Fibroblast of skin of left biceps (primary cell): ENCODE measurements around the gene PWP2.
"Not testable (repeated sequence)": the region's sequence is repeated elsewhere in the genome, so short reads cannot be mapped to it uniquely, and the experiment has no call there.

Experiments
- DNase-seq, 2 experiments: peaks; one replicate each; pipeline ENCODE4 v3.0.0-alpha.2; 2013; ENCODE audit warnings: low read depth in 2 of 2

The PWP2 gene

DNA sequence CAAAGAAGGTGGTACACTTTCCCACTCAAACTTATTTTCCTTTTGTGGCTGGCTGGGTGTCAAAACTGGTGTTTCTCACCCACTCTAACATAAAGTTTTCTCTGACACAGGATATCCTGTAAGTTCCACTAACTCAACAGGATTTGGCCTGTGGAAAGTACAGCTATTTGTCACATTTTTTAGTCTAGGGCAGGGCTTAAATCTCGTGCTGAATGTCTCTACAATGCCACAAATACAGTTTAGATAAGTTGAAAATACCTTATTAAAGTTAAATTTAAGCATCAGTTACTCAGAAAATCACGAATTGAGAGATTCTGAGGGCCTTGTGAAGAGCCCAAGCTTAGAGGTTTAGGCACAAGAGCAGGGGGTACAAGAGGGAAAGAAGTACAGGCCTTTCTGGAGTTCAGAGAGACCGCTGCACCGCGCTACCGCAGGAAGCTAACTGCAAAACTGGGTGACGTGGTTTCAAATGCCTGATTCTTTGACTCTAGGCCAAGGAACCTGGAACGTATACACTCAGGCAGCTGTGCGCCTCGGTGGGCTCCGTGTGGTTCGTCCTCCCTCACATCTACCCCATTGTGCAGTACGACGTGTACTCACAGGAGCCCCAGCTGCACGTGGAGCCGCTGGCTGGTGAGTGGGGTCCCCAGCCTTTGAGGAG lies 23.4 kb upstream of the PWP2 start:
- no peak for DNase-seq

DNA sequence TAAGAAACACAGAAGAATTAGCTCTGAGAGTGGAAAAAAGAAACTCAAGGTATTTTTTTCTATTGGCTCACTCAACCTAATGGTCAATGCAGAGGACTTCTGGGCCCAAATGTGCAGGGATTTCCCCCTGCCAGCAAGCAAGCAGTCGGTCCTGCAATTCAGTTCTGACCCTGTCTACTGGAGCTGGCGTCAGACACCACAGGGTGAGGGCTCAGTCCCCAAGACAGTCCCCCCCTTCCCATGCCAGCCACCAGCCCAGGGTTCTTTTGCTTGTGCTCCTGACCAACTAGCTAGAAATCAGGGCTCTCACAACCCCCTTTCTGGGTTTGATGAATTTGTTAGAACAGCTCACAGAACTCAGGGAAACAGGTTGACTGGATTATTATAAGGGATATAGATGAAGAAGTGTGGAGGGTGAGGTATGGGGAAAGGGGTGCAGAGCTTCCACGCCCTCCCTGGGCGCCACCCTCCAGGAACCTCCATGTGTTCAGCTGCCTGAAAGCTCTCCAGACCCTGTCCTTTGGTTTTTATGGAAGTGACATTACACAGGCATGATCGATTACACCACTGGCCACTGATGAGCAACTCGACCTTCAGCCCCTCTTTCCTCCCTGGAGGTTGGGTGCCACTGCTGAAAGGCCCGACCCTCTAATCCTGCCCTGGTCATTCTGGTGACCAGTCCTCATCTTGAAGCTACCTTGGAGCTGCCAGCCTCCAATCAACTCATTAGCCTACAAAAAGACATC lies 22.5 kb upstream of the PWP2 start:
- no peak for DNase-seq

DNA sequence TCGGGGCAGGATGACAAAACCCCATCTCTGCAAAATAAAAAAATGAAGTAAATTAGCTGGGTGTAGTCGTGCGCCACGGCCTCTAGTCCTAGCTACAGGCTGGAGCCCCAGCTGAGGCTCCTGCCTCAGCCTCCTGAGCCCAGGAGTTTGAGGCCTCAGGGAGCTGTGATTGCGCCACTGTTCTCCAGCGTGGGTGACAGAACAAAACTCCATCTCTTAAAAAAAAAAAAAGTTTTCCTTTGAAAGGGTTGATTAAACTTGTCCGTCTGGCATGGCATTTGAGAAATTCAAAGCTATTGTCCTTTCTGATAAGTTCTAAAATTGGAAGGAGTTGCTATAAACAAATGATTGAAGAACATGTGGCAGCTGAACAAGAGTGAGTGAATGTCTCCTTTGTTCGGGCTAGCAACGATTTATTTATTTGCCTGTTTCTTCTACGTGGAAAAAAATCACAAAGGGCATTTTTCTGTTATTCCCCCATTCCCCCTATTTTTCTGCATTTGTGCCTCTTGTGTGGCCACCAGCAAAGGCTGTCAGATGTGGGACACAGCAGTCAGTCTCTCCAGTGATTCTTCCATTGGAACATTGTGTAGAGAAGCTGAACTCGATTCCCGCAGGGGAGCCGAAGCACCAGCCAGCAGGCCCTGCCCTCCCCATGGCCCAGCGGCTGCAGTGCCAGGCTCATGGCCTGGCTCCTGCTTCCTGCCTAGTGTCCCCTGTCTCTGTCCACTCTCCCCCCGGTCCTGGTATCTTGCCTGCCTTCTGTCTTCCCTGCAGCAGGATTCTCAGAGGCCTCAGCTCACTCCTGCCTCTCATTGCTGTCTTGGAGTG lies 21.5 kb upstream of the PWP2 start:
- no peak for DNase-seq

GRCh38 chr21:44086636-44087425 lies 20.4 kb upstream of the PWP2 start:
- no peak for DNase-seq

- DNase-seq: no peak
Observed at GRCh38 chr21:44087426-44088400, 19.5 kb upstream of the PWP2 start.

- DNase-seq: no peak
Observed at GRCh38 chr21:44088401-44088780, 18.8 kb upstream of the PWP2 start.

- no peak for DNase-seq
Observed at GRCh38 chr21:44089001-44089911, 17.9 kb upstream of the PWP2 start.

DNA sequence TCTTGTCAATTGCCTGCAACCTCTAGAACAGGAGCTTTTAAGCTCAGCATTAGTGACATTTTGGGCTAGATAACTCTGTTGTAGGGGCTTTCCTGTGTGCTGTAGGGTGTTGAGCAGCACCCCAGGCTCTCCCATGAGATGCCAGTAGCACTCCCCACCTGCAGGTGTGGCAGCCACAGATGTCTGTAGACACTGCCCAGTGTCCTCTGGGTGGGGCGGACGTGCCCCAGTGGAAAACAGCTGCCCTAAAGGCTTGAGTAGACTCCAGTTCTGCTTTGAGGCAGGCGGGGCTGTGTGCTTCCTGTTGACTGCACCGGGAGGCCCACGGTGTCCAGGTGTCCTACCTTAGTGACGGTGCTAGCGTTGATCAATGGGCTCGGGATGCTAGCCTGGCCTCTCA lies 16.9 kb upstream of the PWP2 start:
- no peak for DNase-seq

GRCh38 chr21:44092211-44092610 lies 15.0 kb upstream of the PWP2 start:
- DNase-seq: no peak

DNA sequence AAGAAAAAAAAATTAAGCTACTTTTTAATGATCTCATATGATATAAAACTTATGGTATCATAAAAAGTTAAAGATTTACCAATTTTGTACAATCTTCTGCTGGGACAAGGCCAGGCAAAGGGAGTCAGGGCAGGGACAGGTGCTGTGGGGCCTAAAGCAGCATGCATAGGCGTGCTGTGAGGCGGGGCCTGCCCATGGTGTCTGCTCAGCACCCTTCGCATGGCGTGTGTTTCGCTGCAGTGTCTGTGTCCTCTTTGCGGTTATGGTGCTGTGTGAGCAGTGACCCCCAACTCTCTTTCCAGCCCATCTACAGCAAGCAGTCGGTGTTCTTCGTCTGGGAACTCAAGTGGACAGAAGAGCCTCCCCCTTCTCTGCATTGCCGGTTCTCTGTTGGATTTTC lies 13.4 kb upstream of the PWP2 start:
- no peak for DNase-seq

- no peak for DNase-seq
Observed at GRCh38 chr21:44094832-44095231, 12.4 kb upstream of the PWP2 start.

GRCh38 chr21:44098507-44098906 lies 8.7 kb upstream of the PWP2 start:
- DNase-seq: not testable (repeated sequence)

DNA sequence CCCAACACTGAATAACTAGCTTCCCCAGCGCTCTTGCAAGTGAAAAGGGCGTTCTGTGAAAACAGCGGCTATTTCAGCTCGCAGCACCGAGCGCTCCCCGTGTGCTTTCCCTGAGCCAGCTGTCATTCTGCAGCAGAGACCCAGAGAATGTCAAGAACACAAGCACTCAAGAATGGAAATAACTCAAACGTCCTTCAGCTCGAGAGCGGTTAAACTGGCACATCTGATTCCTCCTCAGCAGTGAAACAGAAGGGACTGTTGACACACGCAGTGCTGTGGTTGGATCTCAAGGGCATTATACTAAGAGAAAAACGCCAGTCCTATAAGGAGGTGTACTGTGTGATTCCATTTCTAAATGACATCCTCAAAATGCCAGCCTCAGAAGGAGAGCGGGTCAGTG lies 8.2 kb upstream of the PWP2 start:
- DNase-seq: not testable (repeated sequence)

GRCh38 chr21:44107589-44107988 lies 390 bp downstream of the PWP2 start:
- not testable (repeated sequence) for DNase-seq

- not testable (repeated sequence) for DNase-seq
Observed at GRCh38 chr21:44113702-44114371, 6.6 kb downstream of the PWP2 start.

GRCh38 chr21:44122131-44122530 lies 14.9 kb downstream of the PWP2 start:
- DNase-seq: not testable (repeated sequence)

DNA sequence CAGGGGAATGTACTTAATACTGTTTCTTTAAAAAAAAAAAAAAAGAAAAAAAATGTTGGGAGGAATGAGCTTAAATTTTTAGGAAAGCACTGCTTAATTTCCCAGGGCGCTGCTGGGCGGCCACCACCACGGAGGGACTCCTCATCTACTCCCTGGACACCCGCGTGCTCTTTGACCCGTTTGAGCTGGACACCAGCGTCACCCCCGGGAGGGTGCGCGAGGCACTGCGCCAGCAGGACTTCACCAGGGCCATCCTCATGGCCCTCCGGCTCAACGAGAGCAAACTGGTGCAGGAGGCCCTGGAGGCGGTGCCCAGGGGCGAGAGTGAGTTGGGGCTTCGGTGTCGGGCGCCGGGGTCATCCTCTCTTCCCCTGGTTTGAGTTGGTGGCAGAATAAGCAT lies 20.6 kb downstream of the PWP2 start:
- DNase-seq: not testable (repeated sequence)

- not testable (repeated sequence) for DNase-seq
Observed at GRCh38 chr21:44133715-44134057, 26.5 kb downstream of the PWP2 start.

GRCh38 chr21:44134732-44135131 lies 27.5 kb downstream of the PWP2 start:
- not testable (repeated sequence) for DNase-seq
